ENCODE data around the gene BTNL8. TPM values are rescaled to one million over a fixed set of nuclear protein-coding genes. Genes with fewer than 3 reads are reported as not detected.

Gene BTNL8
- total RNA-seq, 2 donors from 2014 or later = not detected

DNA sequence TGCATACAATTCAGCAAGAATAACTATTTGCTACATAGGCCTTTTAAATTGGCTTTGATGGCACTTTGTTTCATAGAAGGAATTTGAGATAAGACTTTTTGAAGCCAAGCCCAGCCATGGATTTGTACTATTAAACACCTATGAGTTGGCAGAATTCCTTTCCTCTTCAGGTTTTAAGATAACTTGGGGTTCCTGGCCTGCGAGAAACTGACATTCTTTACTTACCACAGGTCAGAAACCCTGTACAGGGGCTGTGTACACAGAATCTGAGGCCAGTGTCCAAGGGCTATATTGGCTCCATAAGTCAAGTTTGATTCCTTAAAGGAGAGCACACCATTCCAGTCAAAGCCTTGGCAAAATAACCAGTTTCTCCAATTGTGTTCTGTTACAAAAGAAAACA is 78.9 kb downstream of the BTNL8 start:
- Mint-ChIP-seq H3K4me1 (no peaks in the 10 kb centered on the region), H3K27me3 (ENCODE audit: insufficient read depth) (no peaks in the 10 kb centered on the region), H3K4me3 (no peak overlapping the region), H3K27ac (no peak overlapping the region), H3K36me3 (ENCODE audit: low read depth) (no peaks in the 10 kb centered on the region), H3K9me3 (peaks cover 5% of the 10 kb centered on the region)
- TF ChIP-seq, protein P1, sequence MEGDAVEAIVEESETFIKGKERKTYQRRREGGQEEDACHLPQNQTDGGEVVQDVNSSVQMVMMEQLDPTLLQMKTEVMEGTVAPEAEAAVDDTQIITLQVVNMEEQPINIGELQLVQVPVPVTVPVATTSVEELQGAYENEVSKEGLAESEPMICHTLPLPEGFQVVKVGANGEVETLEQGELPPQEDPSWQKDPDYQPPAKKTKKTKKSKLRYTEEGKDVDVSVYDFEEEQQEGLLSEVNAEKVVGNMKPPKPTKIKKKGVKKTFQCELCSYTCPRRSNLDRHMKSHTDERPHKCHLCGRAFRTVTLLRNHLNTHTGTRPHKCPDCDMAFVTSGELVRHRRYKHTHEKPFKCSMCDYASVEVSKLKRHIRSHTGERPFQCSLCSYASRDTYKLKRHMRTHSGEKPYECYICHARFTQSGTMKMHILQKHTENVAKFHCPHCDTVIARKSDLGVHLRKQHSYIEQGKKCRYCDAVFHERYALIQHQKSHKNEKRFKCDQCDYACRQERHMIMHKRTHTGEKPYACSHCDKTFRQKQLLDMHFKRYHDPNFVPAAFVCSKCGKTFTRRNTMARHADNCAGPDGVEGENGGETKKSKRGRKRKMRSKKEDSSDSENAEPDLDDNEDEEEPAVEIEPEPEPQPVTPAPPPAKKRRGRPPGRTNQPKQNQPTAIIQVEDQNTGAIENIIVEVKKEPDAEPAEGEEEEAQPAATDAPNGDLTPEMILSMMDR (conservative IDR thresholded peaks at IDR 0.05) = no peak
- WGBS, 2 experiments (ENCODE audit: insufficient coverage in 1 of 2, insufficient read length in 1 of 2) = 75 to 80% methylated on average over 1 of the region's 1 CpG
- Histone ChIP-seq H3K9ac (ENCODE audit: extremely low read depth, low read length, poor library complexity, severe bottlenecking) (no peak overlapping the region), H3K4me3 (ENCODE audit: low read length) (no peak overlapping the region), H3K9me3 (ENCODE audit: control insufficient read depth, low read length) (no peaks in the 10 kb centered on the region), H3K36me3 (ENCODE audit: control insufficient read depth, insufficient read depth, low read length) (no peaks in the 10 kb centered on the region), H3K4me1 (ENCODE audit: control insufficient read depth, insufficient read depth, low read length) (no peaks in the 10 kb centered on the region), H3K27me3 (ENCODE audit: control insufficient read depth, insufficient read depth, low read length, poor library complexity, severe bottlenecking) (no peaks in the 10 kb centered on the region), H3K27ac (ENCODE audit: low read depth, low read length) (no peak overlapping the region)
- no peak for DNase-seq

- Histone ChIP-seq H3K4me1 (ENCODE audit: control insufficient read depth, insufficient read depth, low read length) (no peaks in the 10 kb centered on the region), H3K9ac (ENCODE audit: extremely low read depth, low read length, poor library complexity, severe bottlenecking) (no peak overlapping the region), H3K27me3 (ENCODE audit: control insufficient read depth, insufficient read depth, low read length, poor library complexity, severe bottlenecking) (no peaks in the 10 kb centered on the region), H3K36me3 (ENCODE audit: control insufficient read depth, insufficient read depth, low read length) (no peaks in the 10 kb centered on the region), H3K9me3 (ENCODE audit: control insufficient read depth, low read length) (no peaks in the 10 kb centered on the region), H3K27ac (ENCODE audit: low read depth, low read length) (no peak overlapping the region), H3K4me3 (ENCODE audit: low read length) (no peak overlapping the region)
- Mint-ChIP-seq H3K4me1 (no peaks in the 10 kb centered on the region), H3K27ac (no peak overlapping the region), H3K4me3 (no peak overlapping the region), H3K9me3 (no peaks in the 10 kb centered on the region), H3K27me3 (ENCODE audit: insufficient read depth) (no peaks in the 10 kb centered on the region), H3K36me3 (ENCODE audit: low read depth) (no peaks in the 10 kb centered on the region)
- DNase-seq = no peak
- 84 to 86% methylated on average over 1 to 23 of the region's 23 CpGs for WGBS, 2 experiments (ENCODE audit: insufficient coverage in 1 of 2, insufficient read length in 1 of 2)
- TF ChIP-seq, protein P1 (conservative IDR thresholded peaks at IDR 0.05) = no peak
Measured at GRCh38 chr5:180982008-180982741, 83.2 kb downstream of the BTNL8 start.

DNA sequence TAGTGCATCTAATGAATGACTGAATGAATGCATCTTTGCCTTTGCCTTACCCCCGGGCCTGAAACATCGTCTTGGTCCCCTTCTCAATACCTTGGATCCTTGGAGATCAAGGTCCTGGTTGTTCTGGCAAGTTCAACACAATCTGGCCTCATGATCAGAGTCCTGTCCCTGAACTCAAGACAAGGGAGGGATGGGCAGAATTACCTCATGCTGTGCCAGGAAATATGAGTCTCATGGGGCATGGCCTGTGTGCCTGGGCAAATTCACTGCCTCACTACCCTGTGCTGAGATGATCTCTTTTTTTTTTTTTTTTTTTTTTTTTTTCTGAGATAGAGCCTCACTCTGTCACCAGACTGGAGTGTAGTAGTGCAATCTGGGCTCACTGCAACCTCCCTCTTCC is 89.1 kb downstream of the BTNL8 start:
- H3K4me3 Mint-ChIP-seq = no peak overlapping the region
- TF ChIP-seq, protein P1 (conservative IDR thresholded peaks at IDR 0.05) = no peak
- Histone ChIP-seq H3K36me3 (ENCODE audit: control insufficient read depth, insufficient read depth, low read length) (no peaks in the 10 kb centered on the region), H3K4me3 (ENCODE audit: low read length) (no peak overlapping the region), H3K27me3 (ENCODE audit: control insufficient read depth, insufficient read depth, low read length, poor library complexity, severe bottlenecking) (no peaks in the 10 kb centered on the region), H3K9ac (ENCODE audit: extremely low read depth, low read length, poor library complexity, severe bottlenecking) (no peak overlapping the region), H3K9me3 (ENCODE audit: control insufficient read depth, low read length) (no peaks in the 10 kb centered on the region), H3K27ac (ENCODE audit: low read depth, low read length) (no peak overlapping the region), H3K4me1 (ENCODE audit: control insufficient read depth, insufficient read depth, low read length) (no peaks in the 10 kb centered on the region)
- WGBS, 2 experiments (ENCODE audit: insufficient coverage in 1 of 2, insufficient read length in 1 of 2) = 73 to 100% methylated on average over 1 to 2 of the region's 2 CpGs
- peaks cover 4% of the 10 kb centered on the region for H3K4me1 Mint-ChIP-seq
- H3K27me3 Mint-ChIP-seq (ENCODE audit: insufficient read depth) = no peaks in the 10 kb centered on the region
- H3K9me3 Mint-ChIP-seq = no peaks in the 10 kb centered on the region
- no peak overlapping the region for H3K27ac Mint-ChIP-seq
- H3K36me3 Mint-ChIP-seq (ENCODE audit: low read depth) = no peaks in the 10 kb centered on the region
- DNase-seq = no peak
